ENCODE measurements around the gene ARHGAP24. TPM values are rescaled to one million over a fixed set of nuclear protein-coding genes. Genes with fewer than 3 reads are reported as not detected.

Gene ARHGAP24
- total RNA-seq, 1 experiment from 2014 or later, result 2.1 TPM

- ChIA-PET POLR2A (interaction anchor here (0.6 kb wide), 1 partner anchor 1710 kb away, joined by 4 read pairs; no protein-coding TSS in a partner anchor), CTCF (interaction anchor here (1.2 kb wide), 1 partner anchor 219 kb away, joined by 3 read pairs; no protein-coding TSS in a partner anchor)
- H3K9me3 Mint-ChIP-seq, result peaks cover 3% of the 10 kb centered on the region; the same call in 1 of the 2 replicates
- H3K4me1 Mint-ChIP-seq, result peaks cover 12% of the 10 kb centered on the region
- no peaks in the 10 kb centered on the region for H3K36me3 Mint-ChIP-seq
- ATAC-seq (no peak), DNase-seq (ENCODE audit: low spot score) (no peak)
- no peak overlapping the region for H3K4me3 Mint-ChIP-seq
- no peak for TF ChIP-seq USF2 (CRISPR knock-in tag; IDR thresholded peaks at IDR 0.05)
- no peak for TF ChIP-seq MYBL2 (CRISPR knock-in tag; IDR thresholded peaks at IDR 0.05)
- TF ChIP-seq RELA (CRISPR knock-in tag; IDR thresholded peaks at IDR 0.05; ENCODE audit: borderline replicate concordance), result no peak
- TF ChIP-seq E2F5 (CRISPR knock-in tag; IDR thresholded peaks at IDR 0.05), result no peak
- TF ChIP-seq PREB (CRISPR knock-in tag; IDR thresholded peaks at IDR 0.05; ENCODE audit: borderline replicate concordance), result no peak
- TF ChIP-seq NR3C1 (CRISPR knock-in tag; conservative IDR thresholded peaks at IDR 0.05; ENCODE audit: low read depth), result no peak
- TF ChIP-seq NFYB (CRISPR knock-in tag; conservative IDR thresholded peaks at IDR 0.05; ENCODE audit: low read depth), result no peak
- TF ChIP-seq ZBTB43 (CRISPR knock-in tag; IDR thresholded peaks at IDR 0.05), result no peak
- TF ChIP-seq JAZF1 (CRISPR knock-in tag; IDR thresholded peaks at IDR 0.05), result no peak
- no peak for TF ChIP-seq GABPB1 (CRISPR knock-in tag; IDR thresholded peaks at IDR 0.05)
- TF ChIP-seq ZMAT4 (CRISPR knock-in tag; IDR thresholded peaks at IDR 0.05), result no peak
- no peak for TF ChIP-seq AR (CRISPR knock-in tag; IDR thresholded peaks at IDR 0.05)
- TF ChIP-seq RORB (CRISPR knock-in tag; IDR thresholded peaks at IDR 0.05), result no peak
- no peak for TF ChIP-seq TEAD1 (CRISPR knock-in tag; IDR thresholded peaks at IDR 0.05)
- no peaks in the 10 kb centered on the region for H3K27me3 Mint-ChIP-seq (ENCODE audit: low read depth)
- H3K27ac Mint-ChIP-seq, result no peak overlapping the region
Measured at GRCh38 chr4:86015412-86016350, 540.7 kb downstream of the ARHGAP24 start.

GRCh38 chr4:86019362-86019761 is 544.4 kb downstream of the ARHGAP24 start:
- no peaks in the 10 kb centered on the region for H3K36me3 Mint-ChIP-seq
- POLR2A ChIA-PET, result no interaction called here
- no peaks in the 10 kb centered on the region for H3K27me3 Mint-ChIP-seq (ENCODE audit: low read depth)
- CTCF ChIA-PET, result interaction anchor here (1.5 kb wide), 1 partner anchor 222 kb away, joined by 6 read pairs; no protein-coding TSS in a partner anchor
- ATAC-seq (no peak), DNase-seq (ENCODE audit: low spot score) (no peak)
- peaks cover 11% of the 10 kb centered on the region for H3K4me1 Mint-ChIP-seq
- no peak overlapping the region for H3K27ac Mint-ChIP-seq
- peaks cover 16% of the 10 kb centered on the region for H3K9me3 Mint-ChIP-seq
- no peak overlapping the region for H3K4me3 Mint-ChIP-seq
- TF ChIP-seq ZNF532 (CRISPR knock-in tag; IDR thresholded peaks at IDR 0.05; ENCODE audit: borderline replicate concordance) (no peak), SMAD4 (CRISPR knock-in tag; IDR thresholded peaks at IDR 0.05) (no peak), NFATC4 (CRISPR knock-in tag; IDR thresholded peaks at IDR 0.05) (no peak), FOXP1 (CRISPR knock-in tag; IDR thresholded peaks at IDR 0.05; ENCODE audit: borderline replicate concordance) (no peak), AR (CRISPR knock-in tag; IDR thresholded peaks at IDR 0.05) (no peak), GABPB1 (CRISPR knock-in tag; IDR thresholded peaks at IDR 0.05) (no peak)
